ENCODE measurements around the gene FRRS1. TPM values are rescaled to one million over a fixed set of nuclear protein-coding genes. Genes with fewer than 3 reads are reported as not detected.

FRRS1 gene
- total RNA-seq, 6 donors from 2014 or later: 2.2 to 12.6 (median 9.3) TPM

- TF ChIP-seq EP300 (IDR thresholded peaks at IDR 0.05) (no peak), CTCF (IDR thresholded peaks at IDR 0.05) (no peak), POLR2A (IDR thresholded peaks at IDR 0.05) (no peak), POLR2AphosphoS5 (IDR thresholded peaks at IDR 0.05) (no peak)
- Histone ChIP-seq H3K9me3 (no peaks in the 10 kb centered on the region), H3K27ac (no peak overlapping the region), H3K4me1 (no peaks in the 10 kb centered on the region), H3K4me3 (no peak overlapping the region), H3K36me3 (no peaks in the 10 kb centered on the region), H3K27me3 (no peaks in the 10 kb centered on the region)
- DNase-seq (no peak), ATAC-seq (ENCODE audit: low FRiP score in 2 of 2) (no peak)
Measured at GRCh38 chr1:99788896-99789295, 22.5 kb upstream of the FRRS1 start.

- DNase-seq (no peak), ATAC-seq (ENCODE audit: low FRiP score in 2 of 2) (no peak)
- Histone ChIP-seq H3K27me3 (no peaks in the 10 kb centered on the region), H3K4me3 (no peak overlapping the region), H3K4me1 (no peaks in the 10 kb centered on the region), H3K9me3 (no peaks in the 10 kb centered on the region), H3K36me3 (no peaks in the 10 kb centered on the region), H3K27ac (no peak overlapping the region)
- no peak for TF ChIP-seq POLR2AphosphoS5 (IDR thresholded peaks at IDR 0.05)
- no peak for TF ChIP-seq POLR2A (IDR thresholded peaks at IDR 0.05)
- no peak for TF ChIP-seq EP300 (IDR thresholded peaks at IDR 0.05)
- TF ChIP-seq CTCF (IDR thresholded peaks at IDR 0.05): no peak
- 86 to 88% methylated on average over 2 of the region's 2 CpGs for WGBS, 2 donors
Measured at GRCh38 chr1:99786751-99787501, 20.5 kb upstream of the FRRS1 start.

- Histone ChIP-seq H3K4me1 (no peaks in the 10 kb centered on the region), H3K36me3 (no peaks in the 10 kb centered on the region), H3K27me3 (no peaks in the 10 kb centered on the region), H3K9me3 (no peaks in the 10 kb centered on the region), H3K27ac (no peak overlapping the region), H3K4me3 (no peak overlapping the region)
- ATAC-seq (ENCODE audit: low FRiP score in 2 of 2) (no peak), DNase-seq (no peak)
- TF ChIP-seq EP300 (IDR thresholded peaks at IDR 0.05): no peak
- TF ChIP-seq POLR2A (IDR thresholded peaks at IDR 0.05): no peak
- no peak for TF ChIP-seq CTCF (IDR thresholded peaks at IDR 0.05)
- no peak for TF ChIP-seq POLR2AphosphoS5 (IDR thresholded peaks at IDR 0.05)
- WGBS, 2 donors: 60 to 77% methylated on average over 2 of the region's 2 CpGs
Measured at GRCh38 chr1:99784809-99785255, 18.4 kb upstream of the FRRS1 start.

GRCh38 chr1:99784143-99784542 lies 17.7 kb upstream of the FRRS1 start:
- H3K4me1 ChIP-seq: no peaks in the 10 kb centered on the region
- no peaks in the 10 kb centered on the region for H3K27me3 ChIP-seq
- H3K9me3 ChIP-seq: no peaks in the 10 kb centered on the region
- H3K27ac ChIP-seq: no peak overlapping the region
- DNase-seq (no peak), ATAC-seq (ENCODE audit: low FRiP score in 2 of 2) (no peak)
- TF ChIP-seq POLR2AphosphoS5 (IDR thresholded peaks at IDR 0.05): no peak
- TF ChIP-seq CTCF (IDR thresholded peaks at IDR 0.05): no peak
- TF ChIP-seq EP300 (IDR thresholded peaks at IDR 0.05): no peak
- no peak for TF ChIP-seq POLR2A (IDR thresholded peaks at IDR 0.05)
- 19 to 71% methylated on average over 1 of the region's 1 CpG for WGBS, 2 donors
- no peak overlapping the region for H3K4me3 ChIP-seq
- no peaks in the 10 kb centered on the region for H3K36me3 ChIP-seq

GRCh38 chr1:99782920-99783319 lies 16.5 kb upstream of the FRRS1 start:
- TF ChIP-seq EP300 (IDR thresholded peaks at IDR 0.05): no peak
- TF ChIP-seq POLR2A (IDR thresholded peaks at IDR 0.05): no peak
- no peaks in the 10 kb centered on the region for H3K36me3 ChIP-seq
- H3K27me3 ChIP-seq: no peaks in the 10 kb centered on the region
- DNase-seq: no peak
- H3K4me3 ChIP-seq: no peak overlapping the region
- WGBS, 2 donors: 81 to 83% methylated on average over 3 of the region's 3 CpGs
- no peaks in the 10 kb centered on the region for H3K4me1 ChIP-seq
- H3K27ac ChIP-seq: no peak overlapping the region
- ATAC-seq (ENCODE audit: low FRiP score in 2 of 2): no peak
- no peaks in the 10 kb centered on the region for H3K9me3 ChIP-seq
